ENCODE results near the gene SLC1A5. TPM values are rescaled to one million over a fixed set of nuclear protein-coding genes. Genes with fewer than 3 reads are reported as not detected.
"Not testable (repeated sequence)": the region's sequence is repeated elsewhere in the genome, so short reads cannot be mapped to it uniquely, and the experiment has no call there.

The SLC1A5 gene
- 100 to 1,000 TPM; 139 TPM for total RNA-seq

DNA sequence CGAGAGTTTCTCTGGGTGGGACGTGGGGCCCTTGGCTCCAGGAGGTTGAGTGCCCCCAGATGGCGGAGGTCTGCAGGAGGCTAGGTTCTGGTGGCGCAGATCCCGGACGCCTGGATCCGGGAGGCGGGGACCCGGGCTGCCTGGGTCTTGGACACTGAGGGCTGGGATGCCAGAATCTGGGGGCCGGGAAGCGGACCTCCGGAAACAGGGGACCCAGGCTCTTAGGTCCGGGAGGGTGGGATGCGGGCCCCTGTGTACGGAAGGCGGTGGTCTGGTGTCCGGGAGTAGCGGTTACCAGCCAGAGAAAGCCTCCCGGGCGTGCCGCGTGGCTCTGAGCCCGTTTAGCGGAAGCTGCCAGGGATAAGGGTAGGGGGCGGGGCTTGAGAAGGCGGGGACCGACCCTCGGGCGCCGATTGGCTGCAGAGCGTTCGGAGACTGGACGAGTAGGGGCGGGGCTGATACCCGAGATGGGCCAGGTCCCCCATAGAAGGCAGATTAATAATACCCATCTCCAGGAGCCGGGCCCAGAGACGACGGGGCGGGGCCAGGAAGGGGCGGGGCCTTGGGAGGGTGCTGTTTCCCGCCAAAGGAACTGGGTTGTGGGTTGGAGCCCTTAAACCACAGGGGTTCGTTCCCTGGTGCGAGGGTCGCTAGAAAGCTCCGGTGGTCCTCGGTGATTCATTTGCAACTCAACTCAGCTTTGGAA, at the start of gene SLC1A5:
SLC1A5 (minus strand) TSS at position 333 of the 706 bp plus-strand sequence. CDS start 629 bp downstream, outside the sequence.
- Mint-ChIP-seq H3K36me3 (ENCODE audit: low read depth) (peaks cover 39% of the 10 kb centered on the region), H3K9me3 (no peaks in the 10 kb centered on the region), H3K4me1 (ENCODE audit: low read depth) (peaks cover 38% of the 10 kb centered on the region), H3K4me3 (peak within 1 kb of the TSS; percentile 95), H3K27me3 (ENCODE audit: low read depth) (no peaks in the 10 kb centered on the region), H3K27ac (peak within 1 kb of the TSS; percentile 99)
- DNase-seq = peak; percentile 99
- CTCF ChIA-PET = interaction anchor here (0.6 to 1.7 kb wide), 4 partner anchors 22 to 247 kb away, joined by 3 to 5 read pairs (median 3); no protein-coding TSS in a partner anchor
- intact Hi-C loops (cut with micrococcal nuclease) = loop anchor here (2.0 to 5.0 kb wide), 4 partner anchors 62 to 399 kb away; partner anchors contain the start of genes AP2S1, CALM3 and ZC3H4

- DNase-seq = no peak
- CTCF ChIA-PET = interaction anchor here (1.3 kb wide), 1 partner anchor 71 kb away, joined by 4 read pairs; no protein-coding TSS in a partner anchor
- no peak overlapping the region for H3K27ac Mint-ChIP-seq
- H3K4me1 Mint-ChIP-seq (ENCODE audit: low read depth) = no peaks in the 10 kb centered on the region
- H3K27me3 Mint-ChIP-seq (ENCODE audit: low read depth) = no peaks in the 10 kb centered on the region
- no peaks in the 10 kb centered on the region for H3K9me3 Mint-ChIP-seq
- H3K4me3 Mint-ChIP-seq = no peak overlapping the region
- intact Hi-C loops (cut with micrococcal nuclease) = no loop called here
- peaks cover 16% of the 10 kb centered on the region for H3K36me3 Mint-ChIP-seq (ENCODE audit: low read depth)
Observed at GRCh38 chr19:46838160-46838559, 49.8 kb upstream of the SLC1A5 start.

DNA sequence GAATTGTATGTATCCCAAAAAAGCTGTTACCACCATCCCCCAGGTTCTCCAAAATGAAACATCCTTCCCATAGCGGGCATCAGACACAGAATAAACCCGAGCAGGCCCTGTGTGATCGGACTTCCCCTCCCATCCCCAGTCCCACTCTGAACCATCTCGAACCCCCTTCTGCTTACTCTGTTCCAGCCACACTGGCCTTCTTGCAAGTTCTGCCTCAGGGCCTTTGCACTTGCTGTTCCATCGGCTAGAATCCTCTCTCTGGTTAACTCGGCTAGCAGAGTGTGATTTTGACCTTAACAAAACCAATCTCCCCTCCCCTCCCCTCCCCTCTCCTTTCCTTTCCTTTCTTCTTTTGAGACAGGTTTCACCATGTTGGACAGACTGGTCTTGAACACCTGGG, 46.6 kb upstream of the SLC1A5 start:
- H3K4me3 Mint-ChIP-seq = no peak overlapping the region
- intact Hi-C loops (cut with micrococcal nuclease) = no loop called here
- H3K9me3 Mint-ChIP-seq = no peaks in the 10 kb centered on the region
- no peaks in the 10 kb centered on the region for H3K4me1 Mint-ChIP-seq (ENCODE audit: low read depth)
- CTCF ChIA-PET = interaction anchor here (1.6 kb wide), 1 partner anchor 77 kb away, joined by 4 read pairs; no protein-coding TSS in a partner anchor
- no peaks in the 10 kb centered on the region for H3K27me3 Mint-ChIP-seq (ENCODE audit: low read depth)
- no peak overlapping the region for H3K27ac Mint-ChIP-seq
- DNase-seq = no peak
- peaks cover 7% of the 10 kb centered on the region for H3K36me3 Mint-ChIP-seq (ENCODE audit: low read depth)

GRCh38 chr19:46834121-46834520, 45.7 kb upstream of the SLC1A5 start:
- Mint-ChIP-seq H3K27ac (no peak overlapping the region), H3K27me3 (ENCODE audit: low read depth) (no peaks in the 10 kb centered on the region)
- CTCF ChIA-PET = interaction anchor here (0.8 to 1.6 kb wide), 2 partner anchors 29 to 76 kb away, joined by 3 to 4 read pairs; no protein-coding TSS in a partner anchor

DNA sequence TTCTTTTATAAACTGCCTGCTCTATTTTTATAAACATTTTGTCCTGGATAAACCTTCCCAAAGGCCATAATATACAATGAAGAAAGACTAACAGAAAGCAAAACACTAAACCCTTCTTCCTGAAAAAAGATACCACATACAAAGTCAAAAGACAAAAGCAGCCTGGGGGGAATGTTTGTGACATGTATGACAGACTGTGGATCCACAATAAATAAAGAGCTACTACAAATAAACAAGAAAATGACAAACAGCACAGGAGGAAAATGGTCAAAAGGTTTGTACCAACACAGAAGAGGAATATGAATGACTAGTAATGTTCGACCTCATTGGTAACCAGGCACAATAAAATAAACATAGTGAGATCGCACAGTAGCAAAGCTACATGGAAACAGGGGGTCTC, 42.5 kb upstream of the SLC1A5 start:
- no peak overlapping the region for H3K4me3 Mint-ChIP-seq
- no peak for DNase-seq
- intact Hi-C loops (cut with micrococcal nuclease) = no loop called here
- H3K36me3 Mint-ChIP-seq (ENCODE audit: low read depth) = no peaks in the 10 kb centered on the region
- peaks cover 8% of the 10 kb centered on the region for H3K4me1 Mint-ChIP-seq (ENCODE audit: low read depth)
- no peaks in the 10 kb centered on the region for H3K27me3 Mint-ChIP-seq (ENCODE audit: low read depth)
- CTCF ChIA-PET = interaction anchor here (0.5 to 3.2 kb wide), 4 partner anchors 9 to 80 kb away, joined by 3 to 21 read pairs (median 4); no protein-coding TSS in a partner anchor
- H3K9me3 Mint-ChIP-seq = no peaks in the 10 kb centered on the region
- no peak overlapping the region for H3K27ac Mint-ChIP-seq

More at GRCh38 chr19:46834121-46834520, 45.7 kb upstream of the SLC1A5 start:
- Mint-ChIP-seq H3K4me1 (ENCODE audit: low read depth) (peaks cover 2% of the 10 kb centered on the region), H3K36me3 (ENCODE audit: low read depth) (peaks cover 7% of the 10 kb centered on the region), H3K4me3 (no peak overlapping the region), H3K9me3 (no peaks in the 10 kb centered on the region)
- intact Hi-C loops (cut with micrococcal nuclease) = no loop called here
- no peak for DNase-seq

DNA sequence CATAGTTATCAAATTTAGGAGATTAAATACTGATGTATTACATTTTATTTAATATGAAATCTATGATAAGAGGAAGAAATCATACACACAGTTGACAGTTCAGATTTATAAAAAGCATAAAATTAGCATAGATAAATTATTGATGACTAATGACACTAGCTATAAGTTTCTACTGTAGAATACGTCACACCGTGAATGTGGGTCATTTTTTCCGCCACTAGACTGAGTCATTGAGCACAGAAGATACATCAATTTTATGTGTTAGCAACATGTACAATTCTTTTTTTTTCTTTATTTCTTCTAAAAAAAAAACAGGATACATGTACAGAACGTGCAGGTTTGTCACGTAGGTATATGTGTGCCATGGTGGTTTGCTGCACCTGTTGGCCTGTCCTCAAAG, 40.1 kb upstream of the SLC1A5 start:
- no peaks in the 10 kb centered on the region for H3K27me3 Mint-ChIP-seq (ENCODE audit: low read depth)
- H3K27ac Mint-ChIP-seq = no peak overlapping the region
- intact Hi-C loops (cut with micrococcal nuclease) = no loop called here
- peak; percentile 78 for DNase-seq
- no peak overlapping the region for H3K4me3 Mint-ChIP-seq
- H3K9me3 Mint-ChIP-seq = no peaks in the 10 kb centered on the region
- H3K36me3 Mint-ChIP-seq (ENCODE audit: low read depth) = no peaks in the 10 kb centered on the region
- CTCF ChIA-PET = interaction anchor here (0.6 to 3.2 kb wide), 3 partner anchors 11 to 71 kb away, joined by 3 to 21 read pairs (median 3); no protein-coding TSS in a partner anchor
- peaks cover 10% of the 10 kb centered on the region for H3K4me1 Mint-ChIP-seq (ENCODE audit: low read depth)

- CTCF ChIA-PET = no interaction called here
- intact Hi-C loops (cut with micrococcal nuclease) = no loop called here
- no peak for DNase-seq
- no peaks in the 10 kb centered on the region for H3K27me3 Mint-ChIP-seq (ENCODE audit: low read depth)
- no peaks in the 10 kb centered on the region for H3K9me3 Mint-ChIP-seq
- no peak overlapping the region for H3K4me3 Mint-ChIP-seq
- no peaks in the 10 kb centered on the region for H3K36me3 Mint-ChIP-seq (ENCODE audit: low read depth)
- no peak overlapping the region for H3K27ac Mint-ChIP-seq
- peaks cover 27% of the 10 kb centered on the region for H3K4me1 Mint-ChIP-seq (ENCODE audit: low read depth)
Observed at GRCh38 chr19:46825731-46826055, 37.3 kb upstream of the SLC1A5 start.

DNA sequence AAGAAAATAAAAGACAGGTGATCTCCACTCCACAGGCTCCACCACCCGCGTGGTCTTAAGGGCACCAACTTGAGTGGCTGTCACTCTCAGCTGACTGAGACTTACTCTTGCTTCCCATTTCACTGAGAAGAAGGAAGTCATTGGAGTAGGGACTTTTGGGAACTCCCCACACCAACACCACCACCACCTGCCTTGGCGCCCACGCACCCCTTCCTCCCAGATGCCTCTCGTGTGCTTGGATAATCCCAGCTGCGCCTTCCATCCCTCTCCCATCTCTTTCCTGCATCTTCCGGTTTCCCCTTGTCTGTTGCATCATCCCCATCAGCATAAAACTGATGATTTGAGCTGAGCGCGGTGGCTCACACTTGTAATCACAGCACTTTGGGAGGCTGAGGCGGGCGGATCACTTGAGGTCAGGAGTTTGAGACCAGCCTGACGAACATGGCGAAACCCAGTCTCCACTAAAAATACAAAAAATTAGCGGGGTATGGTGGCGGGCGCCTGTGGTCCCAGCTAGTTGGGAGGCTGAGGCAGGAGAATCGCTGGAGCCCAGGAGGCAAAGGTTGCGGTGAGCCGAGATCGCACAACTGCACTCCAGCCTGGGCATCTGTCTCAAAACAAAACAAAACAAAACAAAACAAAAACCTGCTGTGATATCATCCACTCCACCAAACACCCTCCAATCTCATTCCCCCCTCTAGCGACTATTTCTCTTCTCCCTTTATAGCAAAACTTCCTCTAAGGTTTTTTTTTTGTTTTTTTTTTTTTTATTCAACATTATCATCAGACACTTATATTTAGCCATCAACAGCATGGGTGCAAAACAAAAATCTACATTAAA, 36.7 kb upstream of the SLC1A5 start:
- Mint-ChIP-seq H3K9me3 (no peaks in the 10 kb centered on the region), H3K4me3 (no peak overlapping the region), H3K27ac (no peak overlapping the region), H3K4me1 (ENCODE audit: low read depth) (peaks cover 31% of the 10 kb centered on the region), H3K36me3 (ENCODE audit: low read depth) (no peaks in the 10 kb centered on the region), H3K27me3 (ENCODE audit: low read depth) (no peaks in the 10 kb centered on the region)
- peak; percentile 15 for DNase-seq
- intact Hi-C loops (cut with micrococcal nuclease) = no loop called here
- CTCF ChIA-PET = interaction anchor here (0.6 to 1.1 kb wide), 2 partner anchors 15 to 28 kb away, joined by 4 to 7 read pairs; no protein-coding TSS in a partner anchor

GRCh38 chr19:46823049-46823448, 34.7 kb upstream of the SLC1A5 start:
- CTCF ChIA-PET = interaction anchor here (0.9 kb wide), 2 partner anchors 17 to 191 kb away, joined by 3 to 4 read pairs; no protein-coding TSS in a partner anchor
- Mint-ChIP-seq H3K27ac (no peak overlapping the region), H3K9me3 (no peaks in the 10 kb centered on the region), H3K4me1 (ENCODE audit: low read depth) (peaks cover 29% of the 10 kb centered on the region), H3K36me3 (ENCODE audit: low read depth) (no peaks in the 10 kb centered on the region), H3K4me3 (no peak overlapping the region), H3K27me3 (ENCODE audit: low read depth) (no peaks in the 10 kb centered on the region)
- intact Hi-C loops (cut with micrococcal nuclease) = no loop called here
- DNase-seq = no peak

GRCh38 chr19:46822410-46822787, 34.0 kb upstream of the SLC1A5 start:
- intact Hi-C loops (cut with micrococcal nuclease); H3K36me3 Mint-ChIP-seq (ENCODE audit: low read depth); H3K4me3 Mint-ChIP-seq; H3K27me3 Mint-ChIP-seq (ENCODE audit: low read depth); H3K9me3 Mint-ChIP-seq; DNase-seq: not testable (repeated sequence)
- H3K4me1 Mint-ChIP-seq (ENCODE audit: low read depth) = peaks cover 29% of the 10 kb centered on the region
- CTCF ChIA-PET = interaction anchor here (0.9 to 1.7 kb wide), 4 partner anchors 18 to 192 kb away, joined by 3 to 10 read pairs (median 4); no protein-coding TSS in a partner anchor
- H3K27ac Mint-ChIP-seq = peak overlapping the region; percentile 26

DNA sequence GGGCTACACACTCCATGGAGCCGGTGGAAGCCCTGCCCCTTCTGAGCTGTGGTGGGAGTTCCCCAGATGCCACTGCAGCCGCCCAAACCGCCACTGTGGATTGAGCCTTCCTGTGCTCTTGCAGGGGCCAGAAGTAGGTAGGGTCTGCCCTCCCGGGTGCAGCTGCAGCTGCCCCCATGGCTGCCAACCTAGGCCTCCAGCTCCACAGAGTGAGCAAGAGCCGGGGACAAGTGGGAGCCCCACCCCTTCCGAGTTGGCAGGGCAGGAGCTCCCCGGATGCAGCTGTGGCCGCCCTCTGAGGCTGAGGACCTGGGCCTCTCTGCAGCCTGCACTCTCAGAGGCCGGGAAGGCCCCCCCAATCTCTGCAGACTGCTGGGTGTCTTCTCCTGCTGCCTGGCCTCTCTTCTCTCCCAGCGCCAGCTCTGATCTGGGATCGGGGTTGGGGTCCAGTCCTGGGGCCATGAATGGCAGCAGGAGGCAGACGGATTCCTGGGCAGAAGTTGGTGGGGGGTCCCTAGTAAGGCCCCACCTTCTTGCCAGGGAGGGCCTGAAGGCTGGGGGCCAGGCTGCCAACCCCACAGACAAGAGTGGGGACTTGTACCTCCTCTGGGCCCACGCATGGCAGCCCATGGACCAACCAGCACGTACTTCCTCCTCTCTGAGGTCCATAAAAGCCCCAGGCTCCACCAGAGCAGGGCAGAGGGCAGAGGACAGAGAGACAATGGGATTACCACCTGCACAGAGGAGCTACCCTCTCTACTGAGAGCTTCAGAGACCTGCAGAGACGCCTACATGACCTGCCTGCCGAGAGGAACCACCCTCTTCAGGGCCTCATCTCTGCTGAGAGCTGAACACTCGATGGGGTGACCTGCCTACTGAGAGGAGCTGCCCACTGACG, 33.4 kb upstream of the SLC1A5 start:
- Mint-ChIP-seq H3K9me3 (no peaks in the 10 kb centered on the region), H3K27ac (peak overlapping the region; percentile 26), H3K4me3 (no peak overlapping the region), H3K36me3 (ENCODE audit: low read depth) (no peaks in the 10 kb centered on the region), H3K4me1 (ENCODE audit: low read depth) (peaks cover 29% of the 10 kb centered on the region), H3K27me3 (ENCODE audit: low read depth) (no peaks in the 10 kb centered on the region)
- peak; percentile 82 for DNase-seq
- CTCF ChIA-PET = interaction anchor here (0.9 to 1.7 kb wide), 8 partner anchors 18 to 192 kb away, joined by 3 to 10 read pairs (median 4); no protein-coding TSS in a partner anchor
- intact Hi-C loops (cut with micrococcal nuclease) = loop anchor here (1.0 kb wide), 1 partner anchor 35 kb away; no protein-coding TSS in a partner anchor

All from activated naive CD4-positive, alpha-beta T cell treated with anti-CD3 and anti-CD28 coated beads for 36 hours (primary cell).